DMS153 (cell line): ENCODE results near the gene PCDHGA12.
"Not testable (repeated sequence)": the region's sequence is repeated elsewhere in the genome, so short reads cannot be mapped to it uniquely, and the experiment has no call there.

Source experiments
- DNase-seq: peaks from one replicate; lab custom pipeline; 2025; lab: John Stamatoyannopoulos, UW

Gene PCDHGA12

DNA sequence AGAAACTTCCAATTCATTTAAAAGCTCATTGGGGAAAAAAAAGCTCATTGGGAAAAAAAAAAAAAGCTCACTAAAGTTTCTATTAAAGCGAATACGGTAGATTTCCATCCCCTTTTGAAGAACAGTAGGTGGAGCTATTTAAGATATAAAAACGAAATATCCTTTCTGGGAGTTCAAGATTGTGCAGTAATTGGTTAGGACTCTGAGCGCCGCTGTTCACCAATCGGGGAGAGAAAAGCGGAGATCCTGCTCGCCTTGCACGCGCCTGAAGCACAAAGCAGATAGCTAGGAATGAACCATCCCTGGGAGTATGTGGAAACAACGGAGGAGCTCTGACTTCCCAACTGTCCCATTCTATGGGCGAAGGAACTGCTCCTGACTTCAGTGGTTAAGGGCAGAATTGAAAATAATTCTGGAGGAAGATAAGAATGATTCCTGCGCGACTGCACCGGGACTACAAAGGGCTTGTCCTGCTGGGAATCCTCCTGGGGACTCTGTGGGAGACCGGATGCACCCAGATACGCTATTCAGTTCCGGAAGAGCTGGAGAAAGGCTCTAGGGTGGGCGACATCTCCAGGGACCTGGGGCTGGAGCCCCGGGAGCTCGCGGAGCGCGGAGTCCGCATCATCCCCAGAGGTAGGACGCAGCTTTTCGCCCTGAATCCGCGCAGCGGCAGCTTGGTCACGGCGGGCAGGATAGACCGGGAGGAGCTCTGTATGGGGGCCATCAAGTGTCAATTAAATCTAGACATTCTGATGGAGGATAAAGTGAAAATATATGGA, at the start of gene PCDHGA12:
Gene PCDHGA12, plus strand, starts transcription at position 176 of the 782 bp plus-strand sequence. Its CDS starts 253 bp downstream, at position 429.
- no peak for DNase-seq

- no peak for DNase-seq
Measured at GRCh38 chr5:141382469-141383294, 47.6 kb upstream of the PCDHGA12 start, which contains the start of gene PCDHGA7. Gene PCDHGA7, plus strand, starts transcription at chr5:141382742. Its CDS starts 158 bp downstream, at chr5:141382900.

DNA sequence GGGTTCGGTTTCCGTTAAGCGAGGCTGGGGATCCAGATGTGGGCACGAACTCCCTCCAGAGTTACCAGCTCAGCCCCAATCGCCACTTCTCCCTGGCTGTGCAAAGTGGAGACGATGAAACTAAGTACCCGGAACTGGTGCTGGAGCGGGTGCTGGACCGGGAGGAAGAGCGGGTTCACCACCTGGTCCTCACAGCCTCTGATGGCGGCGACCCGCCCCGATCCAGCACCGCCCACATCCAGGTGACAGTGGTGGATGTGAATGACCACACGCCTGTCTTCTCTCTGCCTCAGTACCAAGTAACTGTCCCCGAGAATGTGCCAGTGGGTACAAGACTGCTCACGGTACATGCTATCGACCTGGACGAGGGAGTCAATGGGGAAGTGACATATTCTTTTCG, 47.0 kb upstream of the PCDHGA12 start:
- no peak for DNase-seq

- DNase-seq = no peak
Measured at GRCh38 chr5:141384471-141385267, 45.6 kb upstream of the PCDHGA12 start.

DNA sequence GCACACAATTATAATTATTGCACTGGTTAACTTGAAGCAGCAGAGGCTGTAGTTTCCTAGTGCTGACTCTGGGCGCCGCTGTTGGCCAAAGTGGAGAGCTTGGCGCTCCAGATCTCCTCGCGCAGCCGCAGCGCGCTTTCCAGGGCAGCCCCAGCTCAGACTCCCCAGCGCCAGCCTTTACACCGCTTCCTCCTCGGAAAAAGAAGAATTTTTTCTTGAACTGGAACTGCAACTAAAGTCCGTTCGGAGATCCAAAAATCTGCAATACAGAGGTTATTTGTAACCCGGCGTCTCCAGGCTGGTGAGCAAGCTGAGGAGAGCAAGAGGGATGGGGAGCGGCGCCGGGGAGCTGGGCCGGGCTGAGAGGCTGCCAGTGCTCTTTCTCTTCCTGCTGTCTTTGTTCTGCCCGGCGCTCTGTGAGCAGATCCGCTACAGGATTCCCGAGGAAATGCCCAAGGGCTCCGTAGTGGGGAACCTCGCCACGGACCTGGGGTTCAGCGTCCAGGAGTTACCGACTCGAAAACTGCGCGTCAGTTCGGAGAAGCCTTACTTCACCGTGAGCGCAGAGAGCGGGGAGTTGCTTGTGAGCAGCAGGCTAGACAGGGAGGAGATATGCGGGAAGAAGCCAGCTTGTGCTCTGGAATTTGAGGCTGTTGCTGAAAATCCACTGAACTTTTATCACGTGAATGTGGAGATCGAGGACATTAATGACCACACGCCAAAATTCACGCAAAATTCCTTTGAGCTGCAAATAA, 42.6 kb upstream of the PCDHGA12 start, which contains the start of gene PCDHGB4:
Gene PCDHGB4, plus strand, starts transcription at position 142 of the 755 bp plus-strand sequence. Its CDS starts 187 bp downstream, at position 329.
- not testable (repeated sequence) for DNase-seq

DNA sequence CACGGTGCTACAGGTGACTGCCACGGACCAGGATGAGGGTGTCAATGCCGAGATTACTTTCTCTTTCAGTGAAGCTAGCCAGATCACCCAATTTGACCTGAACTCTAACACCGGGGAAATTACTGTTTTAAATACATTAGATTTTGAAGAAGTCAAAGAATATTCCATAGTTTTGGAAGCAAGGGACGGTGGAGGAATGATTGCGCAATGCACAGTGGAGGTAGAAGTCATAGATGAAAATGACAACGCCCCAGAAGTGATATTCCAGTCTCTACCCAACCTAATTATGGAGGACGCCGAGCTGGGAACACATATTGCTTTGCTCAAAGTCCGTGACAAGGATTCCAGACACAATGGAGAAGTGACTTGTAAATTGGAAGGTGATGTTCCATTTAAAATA, 41.6 kb upstream of the PCDHGA12 start:
- DNase-seq = no peak

DNA sequence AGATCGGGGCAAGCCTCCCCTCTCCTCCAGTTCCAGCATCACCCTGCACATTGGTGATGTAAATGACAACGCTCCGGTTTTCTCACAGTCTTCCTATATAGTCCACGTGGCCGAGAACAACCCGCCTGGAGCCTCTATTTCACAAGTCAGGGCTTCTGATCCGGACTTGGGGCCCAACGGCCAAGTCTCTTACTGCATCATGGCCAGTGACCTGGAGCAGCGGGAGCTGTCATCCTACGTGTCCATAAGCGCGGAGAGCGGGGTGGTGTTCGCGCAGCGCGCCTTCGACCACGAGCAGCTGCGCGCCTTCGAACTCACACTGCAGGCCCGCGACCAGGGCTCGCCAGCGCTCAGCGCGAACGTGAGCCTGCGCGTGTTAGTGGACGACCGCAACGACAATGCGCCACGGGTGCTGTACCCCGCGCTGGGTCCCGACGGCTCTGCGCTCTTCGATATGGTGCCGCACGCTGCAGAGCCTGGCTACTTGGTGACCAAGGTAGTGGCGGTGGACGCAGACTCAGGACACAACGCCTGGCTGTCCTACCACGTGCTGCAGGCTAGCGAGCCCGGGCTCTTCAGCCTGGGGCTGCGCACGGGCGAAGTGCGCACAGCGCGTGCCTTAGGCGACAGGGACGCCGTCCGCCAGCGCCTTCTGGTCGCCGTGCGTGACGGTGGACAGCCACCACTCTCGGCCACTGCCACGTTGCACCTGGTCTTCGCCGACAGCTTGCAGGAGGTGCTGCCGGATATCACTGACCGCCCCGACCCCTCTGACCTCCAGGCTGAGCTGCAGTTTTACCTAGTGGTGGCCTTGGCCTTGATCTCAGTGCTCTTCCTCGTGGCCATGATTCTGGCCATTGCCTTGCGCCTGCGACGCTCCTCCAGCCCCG, 40.9 kb upstream of the PCDHGA12 start:
- no peak for DNase-seq

DNA sequence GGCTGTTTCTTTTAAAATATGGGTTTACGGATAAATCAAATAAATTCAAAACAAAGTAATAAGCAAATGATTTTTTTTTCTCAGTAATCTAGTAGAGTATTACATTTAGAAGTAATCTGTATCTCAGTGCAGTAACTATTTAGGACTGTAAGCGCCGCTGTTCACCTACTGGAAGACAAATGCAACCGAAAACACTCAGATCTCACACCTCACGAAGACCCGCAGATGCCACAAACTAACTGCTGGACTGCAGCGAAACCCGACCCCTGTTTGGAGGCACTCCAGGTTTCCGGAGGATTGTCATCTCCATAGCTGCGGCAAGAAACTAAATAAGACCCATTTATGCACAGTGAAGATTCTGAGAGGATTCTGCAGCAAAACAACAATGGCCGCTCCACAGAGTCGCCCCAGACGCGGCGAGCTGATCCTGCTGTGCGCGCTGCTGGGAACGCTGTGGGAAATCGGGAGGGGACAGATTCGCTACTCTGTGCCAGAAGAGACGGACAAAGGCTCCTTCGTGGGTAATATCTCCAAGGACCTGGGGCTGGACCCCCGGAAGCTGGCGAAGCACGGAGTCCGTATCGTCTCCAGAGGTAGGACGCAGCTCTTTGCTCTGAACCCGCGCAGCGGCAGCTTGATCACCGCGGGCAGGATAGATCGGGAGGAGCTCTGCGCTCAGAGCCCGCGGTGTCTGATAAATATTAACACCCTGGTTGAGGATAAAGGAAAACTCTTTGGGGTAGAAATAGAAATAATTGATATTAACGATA, 37.7 kb upstream of the PCDHGA12 start, which contains the start of gene PCDHGA8:
Gene PCDHGA8, plus strand, starts transcription at position 205 of the 770 bp plus-strand sequence. Its CDS starts 181 bp downstream, at position 386.
- DNase-seq = no peak

- no peak for DNase-seq
Measured at GRCh38 chr5:141393267-141393666, 37.0 kb upstream of the PCDHGA12 start.

DNA sequence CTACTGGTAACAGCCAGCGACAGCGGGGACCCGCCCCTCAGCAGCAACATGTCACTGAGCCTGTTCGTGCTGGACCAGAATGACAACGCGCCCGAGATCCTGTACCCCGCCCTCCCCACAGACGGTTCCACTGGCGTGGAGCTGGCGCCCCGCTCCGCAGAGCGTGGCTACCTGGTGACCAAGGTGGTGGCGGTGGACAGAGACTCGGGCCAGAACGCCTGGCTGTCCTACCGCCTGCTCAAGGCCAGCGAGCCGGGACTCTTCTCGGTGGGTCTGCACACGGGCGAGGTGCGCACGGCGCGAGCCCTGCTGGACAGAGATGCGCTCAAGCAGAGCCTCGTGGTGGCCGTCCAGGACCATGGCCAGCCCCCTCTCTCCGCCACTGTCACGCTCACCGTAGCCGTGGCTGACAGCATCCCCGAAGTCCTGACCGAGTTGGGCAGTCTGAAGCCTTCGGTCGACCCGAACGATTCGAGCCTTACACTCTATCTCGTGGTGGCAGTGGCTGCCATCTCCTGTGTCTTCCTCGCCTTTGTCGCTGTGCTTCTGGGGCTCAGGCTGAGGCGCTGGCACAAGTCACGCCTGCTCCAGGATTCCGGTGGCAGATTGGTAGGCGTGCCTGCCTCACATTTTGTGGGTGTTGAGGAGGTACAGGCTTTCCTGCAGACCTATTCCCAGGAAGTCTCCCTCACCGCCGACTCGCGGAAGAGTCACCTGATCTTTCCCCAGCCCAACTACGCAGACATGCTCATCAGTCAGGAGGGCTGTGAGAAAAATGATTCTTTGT, 35.7 kb upstream of the PCDHGA12 start:
- DNase-seq = not testable (repeated sequence)

- DNase-seq = not testable (repeated sequence)
Measured at GRCh38 chr5:141397756-141398551, 32.4 kb upstream of the PCDHGA12 start, which contains the start of gene PCDHGB5. Gene PCDHGB5, plus strand, starts transcription at chr5:141397947. Its CDS starts 181 bp downstream, at chr5:141398128.

DNA sequence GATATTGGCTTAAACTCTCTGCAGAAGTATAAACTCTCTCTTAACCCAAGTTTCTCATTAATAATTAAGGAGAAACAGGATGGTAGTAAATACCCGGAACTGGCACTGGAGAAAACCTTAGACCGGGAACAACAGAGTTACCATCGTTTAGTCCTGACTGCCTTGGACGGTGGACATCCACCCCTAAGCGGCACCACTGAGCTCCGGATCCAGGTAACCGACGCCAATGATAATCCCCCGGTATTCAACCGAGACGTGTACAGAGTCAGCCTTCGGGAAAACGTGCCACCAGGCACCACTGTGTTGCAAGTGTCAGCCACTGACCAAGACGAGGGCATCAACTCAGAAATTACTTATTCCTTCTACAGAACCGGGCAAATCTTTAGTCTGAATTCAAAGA, 31.7 kb upstream of the PCDHGA12 start:
- DNase-seq = no peak

DNA sequence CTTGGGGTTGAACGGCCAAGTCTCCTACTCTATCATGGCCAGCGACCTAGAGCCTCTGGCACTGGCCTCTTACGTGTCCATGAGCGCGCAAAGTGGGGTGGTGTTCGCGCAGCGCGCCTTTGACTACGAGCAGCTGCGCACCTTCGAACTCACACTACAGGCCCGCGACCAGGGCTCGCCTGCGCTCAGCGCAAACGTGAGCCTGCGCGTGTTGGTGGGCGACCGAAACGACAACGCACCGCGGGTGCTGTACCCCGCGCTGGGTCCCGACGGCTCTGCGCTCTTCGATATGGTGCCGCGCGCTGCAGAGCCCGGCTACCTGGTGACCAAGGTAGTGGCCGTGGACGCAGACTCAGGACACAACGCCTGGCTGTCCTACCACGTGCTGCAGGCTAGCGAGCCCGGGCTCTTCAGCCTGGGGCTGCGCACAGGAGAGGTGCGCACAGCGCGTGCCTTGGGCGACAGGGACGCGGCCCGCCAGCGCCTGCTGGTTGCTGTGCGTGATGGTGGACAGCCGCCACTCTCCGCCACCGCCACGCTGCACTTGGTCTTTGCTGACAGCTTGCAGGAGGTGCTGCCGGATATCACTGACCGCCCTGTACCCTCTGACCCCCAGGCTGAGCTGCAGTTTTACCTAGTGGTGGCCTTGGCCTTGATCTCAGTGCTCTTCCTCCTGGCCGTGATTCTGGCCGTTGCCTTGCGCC, 30.6 kb upstream of the PCDHGA12 start:
- DNase-seq = no peak

- DNase-seq = no peak
Measured at GRCh38 chr5:141402553-141403243, 27.6 kb upstream of the PCDHGA12 start, which contains the start of gene PCDHGA9. Gene PCDHGA9, plus strand, starts transcription at chr5:141402778. Its CDS starts 175 bp downstream, at chr5:141402953.

DNA sequence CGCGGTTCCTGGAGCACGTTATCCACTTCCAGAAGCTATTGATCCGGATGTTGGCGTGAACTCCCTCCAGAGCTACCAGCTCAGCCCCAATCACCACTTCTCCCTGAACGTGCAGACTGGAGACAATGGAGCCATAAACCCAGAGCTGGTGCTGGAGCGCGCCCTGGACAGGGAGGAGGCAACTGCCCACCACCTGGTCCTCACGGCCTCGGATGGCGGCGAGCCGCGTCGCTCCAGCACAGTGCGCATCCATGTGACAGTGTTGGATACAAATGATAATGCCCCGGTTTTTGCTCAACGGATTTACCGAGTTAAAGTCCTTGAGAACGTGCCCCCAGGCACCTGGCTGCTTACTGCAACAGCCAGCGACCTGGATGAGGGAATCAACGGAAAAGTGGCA, 26.9 kb upstream of the PCDHGA12 start:
- no peak for DNase-seq
